WI38 (cell line): ENCODE results near the gene CD34.

ENCODE experiments used
- H3K4me3 ChIP-seq: 2 replicates; pipeline ENCODE4 v1.5.1; 2011; ENCODE audit warnings: low read depth, mild to moderate bottlenecking, control low read depth, low read length
- CTCF ChIP-seq: IDR thresholded peaks from 2 replicates; pipeline ENCODE4 v1.5.1; 2012; ENCODE audit warnings: low read depth, mild to moderate bottlenecking, control low read depth, low read length

Gene CD34

GRCh38 chr1:207919523-207920170 lies 8.7 kb upstream of the CD34 start:
- no peak for TF ChIP-seq CTCF
- H3K4me3 ChIP-seq, result no peak overlapping the region

- no peak overlapping the region for H3K4me3 ChIP-seq
- TF ChIP-seq CTCF, result no peak
These were observed 7.7 kb upstream of the CD34 start for GRCh38 chr1:207918581-207918980.

GRCh38 chr1:207918011-207918410 lies 7.1 kb upstream of the CD34 start:
- no peak overlapping the region for H3K4me3 ChIP-seq
- TF ChIP-seq CTCF, result no peak

GRCh38 chr1:207917080-207917479 lies 6.2 kb upstream of the CD34 start:
- no peak overlapping the region for H3K4me3 ChIP-seq
- TF ChIP-seq CTCF, result no peak

GRCh38 chr1:207913951-207914350 lies 3.0 kb upstream of the CD34 start:
- H3K4me3 ChIP-seq, result no peak overlapping the region
- TF ChIP-seq CTCF, result no peak

GRCh38 chr1:207911856-207912760 lies 1.2 kb upstream of the CD34 start:
- TF ChIP-seq CTCF, result no peak
- no peak overlapping the region for H3K4me3 ChIP-seq

GRCh38 chr1:207909687-207910086 lies 1.2 kb downstream of the CD34 start:
- no peak overlapping the region for H3K4me3 ChIP-seq
- TF ChIP-seq CTCF, result no peak
